ENCODE data around the gene MEF2B. TPM values are rescaled to one million over a fixed set of nuclear protein-coding genes. Genes with fewer than 3 reads are reported as not detected.
"Not testable (repeated sequence)": the region's sequence is repeated elsewhere in the genome, so short reads cannot be mapped to it uniquely, and the experiment has no call there.

The MEF2B gene
- total RNA-seq, 4 donors from 2014 or later = 0.21 to 3.7 TPM; not detected in 2

DNA sequence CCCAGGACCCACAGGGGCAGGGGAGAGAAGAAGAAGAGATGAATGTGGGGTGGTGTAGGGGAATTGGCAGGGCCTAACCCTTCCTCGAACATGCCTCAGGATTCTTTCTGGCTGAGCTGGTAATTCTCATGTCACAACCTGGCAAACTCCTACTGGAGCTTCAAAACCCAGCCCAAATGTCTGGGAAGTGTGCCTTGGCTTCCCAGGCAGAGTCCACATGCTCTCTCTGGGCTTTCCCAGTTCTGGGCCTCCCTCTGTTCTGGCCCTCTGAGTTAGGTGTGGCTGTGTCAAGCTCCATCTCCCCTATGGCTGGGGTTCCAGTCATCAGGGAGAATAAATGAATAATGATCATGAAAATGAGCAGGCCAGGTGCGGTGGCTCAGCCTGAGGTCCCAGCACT, 20.6 kb downstream of the MEF2B start:
- no peak for DNase-seq (ENCODE audit: low spot score in 2 of 2)
- Histone ChIP-seq H3K27me3 (no peaks in the 10 kb centered on the region), H3K27ac (no peak overlapping the region), H3K4me1 (peaks cover 0 to 10% (median 6%) of the 10 kb centered on the region in 4 donors), H3K36me3 (peaks cover 0 to 43% (median 12%) of the 10 kb centered on the region in 3 donors), H3K9me3 (no peaks in the 10 kb centered on the region), H3K4me3 (no peak overlapping the region)
- WGBS, 2 donors = 78 to 91% methylated on average over 2 of the region's 2 CpGs
- TF ChIP-seq, protein P1, sequence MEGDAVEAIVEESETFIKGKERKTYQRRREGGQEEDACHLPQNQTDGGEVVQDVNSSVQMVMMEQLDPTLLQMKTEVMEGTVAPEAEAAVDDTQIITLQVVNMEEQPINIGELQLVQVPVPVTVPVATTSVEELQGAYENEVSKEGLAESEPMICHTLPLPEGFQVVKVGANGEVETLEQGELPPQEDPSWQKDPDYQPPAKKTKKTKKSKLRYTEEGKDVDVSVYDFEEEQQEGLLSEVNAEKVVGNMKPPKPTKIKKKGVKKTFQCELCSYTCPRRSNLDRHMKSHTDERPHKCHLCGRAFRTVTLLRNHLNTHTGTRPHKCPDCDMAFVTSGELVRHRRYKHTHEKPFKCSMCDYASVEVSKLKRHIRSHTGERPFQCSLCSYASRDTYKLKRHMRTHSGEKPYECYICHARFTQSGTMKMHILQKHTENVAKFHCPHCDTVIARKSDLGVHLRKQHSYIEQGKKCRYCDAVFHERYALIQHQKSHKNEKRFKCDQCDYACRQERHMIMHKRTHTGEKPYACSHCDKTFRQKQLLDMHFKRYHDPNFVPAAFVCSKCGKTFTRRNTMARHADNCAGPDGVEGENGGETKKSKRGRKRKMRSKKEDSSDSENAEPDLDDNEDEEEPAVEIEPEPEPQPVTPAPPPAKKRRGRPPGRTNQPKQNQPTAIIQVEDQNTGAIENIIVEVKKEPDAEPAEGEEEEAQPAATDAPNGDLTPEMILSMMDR (IDR thresholded peaks at IDR 0.05) = no peak
- no peak for TF ChIP-seq POLR2A (IDR thresholded peaks at IDR 0.05)
- no peak for TF ChIP-seq EP300 (IDR thresholded peaks at IDR 0.05)

DNA sequence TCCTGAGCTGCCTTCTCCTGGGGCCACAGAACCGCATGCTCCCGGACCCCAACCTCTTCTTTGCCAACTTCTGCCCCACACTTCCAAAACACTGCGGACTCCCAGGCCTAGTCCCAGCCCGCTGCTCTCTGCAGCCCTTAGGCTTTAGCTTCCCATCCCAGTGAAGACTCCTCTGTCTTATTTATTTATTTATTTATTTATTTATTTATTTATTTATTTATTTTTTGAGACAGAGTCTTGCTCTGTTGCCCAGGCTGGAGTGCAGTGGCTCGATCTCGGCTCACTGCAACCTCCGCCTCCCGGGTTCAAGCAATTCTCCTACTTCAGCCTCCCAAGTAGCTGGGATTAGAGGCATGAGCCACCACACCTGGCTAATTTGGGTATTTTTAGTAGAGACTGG, 21.6 kb downstream of the MEF2B start:
- 89 to 97% methylated on average over 8 of the region's 8 CpGs for WGBS, 2 donors
- H3K36me3 ChIP-seq = peaks cover 0 to 42% (median 12%) of the 10 kb centered on the region in 3 donors
- not testable (repeated sequence) for H3K27me3 ChIP-seq; DNase-seq (ENCODE audit: low spot score in 2 of 2); H3K9me3 ChIP-seq; H3K27ac ChIP-seq; H3K4me3 ChIP-seq
- H3K4me1 ChIP-seq = peaks cover 0 to 10% (median 6%) of the 10 kb centered on the region in 4 donors

GRCh38 chr19:19147344-19147743, 22.7 kb downstream of the MEF2B start:
- Histone ChIP-seq H3K4me1 (peaks cover 0 to 10% (median 6%) of the 10 kb centered on the region in 4 donors), H3K36me3 (peaks cover 0 to 42% (median 12%) of the 10 kb centered on the region in 3 donors), H3K27me3 (no peaks in the 10 kb centered on the region), H3K4me3 (no peak overlapping the region), H3K9me3 (no peaks in the 10 kb centered on the region), H3K27ac (no peak overlapping the region)
- WGBS, 2 donors = 88 to 100% methylated on average over 5 of the region's 5 CpGs
- DNase-seq (ENCODE audit: low spot score in 2 of 2) = no peak
- TF ChIP-seq POLR2A (IDR thresholded peaks at IDR 0.05) (no peak), EP300 (IDR thresholded peaks at IDR 0.05) (no peak)
- TF ChIP-seq, protein P1 (IDR thresholded peaks at IDR 0.05) = no peak

GRCh38 chr19:19146865-19147264, 23.2 kb downstream of the MEF2B start:
- DNase-seq (ENCODE audit: low spot score in 2 of 2) = no peak
- H3K27ac ChIP-seq = no peak overlapping the region
- no peak overlapping the region for H3K4me3 ChIP-seq
- H3K4me1 ChIP-seq = peaks cover 0 to 10% (median 6%) of the 10 kb centered on the region in 4 donors
- TF ChIP-seq, protein P1 (IDR thresholded peaks at IDR 0.05) = no peak
- TF ChIP-seq POLR2A (IDR thresholded peaks at IDR 0.05) (no peak), EP300 (IDR thresholded peaks at IDR 0.05) (no peak)
- 94 to 95% methylated on average over 7 of the region's 7 CpGs for WGBS, 2 donors
- no peaks in the 10 kb centered on the region for H3K27me3 ChIP-seq
- no peaks in the 10 kb centered on the region for H3K9me3 ChIP-seq
- H3K36me3 ChIP-seq = peaks cover 0 to 42% (median 12%) of the 10 kb centered on the region in 3 donors

DNA sequence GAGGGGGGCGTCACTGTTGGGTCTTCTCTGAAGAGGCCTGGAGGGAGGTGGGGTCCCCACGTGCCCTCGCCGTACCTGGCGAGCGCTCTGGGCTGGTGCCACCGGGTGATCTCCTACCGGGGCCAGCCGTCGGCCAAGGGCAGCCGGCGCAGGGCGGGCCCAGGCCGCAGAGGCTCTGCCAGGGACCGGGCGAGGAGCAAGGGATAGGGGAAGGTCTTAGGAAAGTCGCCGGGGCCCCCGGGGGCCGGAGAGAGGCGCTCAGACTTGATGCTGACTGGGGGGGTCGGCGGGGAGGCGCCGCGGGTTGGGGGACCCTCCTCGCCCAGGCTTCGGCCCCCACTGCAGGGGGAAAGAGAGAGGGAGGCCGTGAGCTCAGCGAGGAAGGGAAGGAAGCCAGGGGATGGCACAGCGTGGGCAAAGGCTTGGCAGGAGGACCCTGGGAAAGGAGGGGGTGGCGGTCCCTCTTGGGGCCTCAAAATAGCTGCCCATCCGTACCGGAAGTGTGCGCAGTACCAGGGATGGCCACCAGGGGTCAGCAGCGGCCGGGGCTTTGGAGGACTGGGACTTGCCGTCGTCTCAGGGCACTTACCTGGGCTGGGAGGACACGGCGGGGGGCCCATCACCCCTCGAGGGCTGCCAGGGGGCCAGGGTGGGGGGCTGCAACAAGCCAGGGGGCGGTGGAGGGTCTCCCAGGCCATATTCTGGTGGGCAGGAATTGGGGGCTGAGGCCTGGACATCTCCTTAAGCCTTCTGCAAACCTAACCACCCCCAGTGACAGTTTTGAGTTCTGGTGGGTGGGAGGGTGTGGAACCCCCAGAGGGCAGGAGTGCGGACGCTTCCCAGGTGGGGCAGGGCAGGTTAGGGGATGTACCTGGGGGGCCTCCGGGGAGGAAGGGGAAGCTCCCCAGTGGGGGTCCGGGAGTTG, 24.1 kb downstream of the MEF2B start:
- Histone ChIP-seq H3K36me3 (peaks cover 0 to 40% (median 12%) of the 10 kb centered on the region in 3 donors), H3K9me3 (no peaks in the 10 kb centered on the region), H3K27ac (peak overlapping the region in 1 of 4 donors; percentile 26), H3K27me3 (no peaks in the 10 kb centered on the region), H3K4me1 (peaks cover 0 to 10% (median 6%) of the 10 kb centered on the region in 4 donors), H3K4me3 (peak overlapping the region in 2 of 4 donors; percentile 4 to 28)
- peak; percentile 60 to 85 for DNase-seq (ENCODE audit: low spot score in 2 of 2)
- no peak for TF ChIP-seq POLR2A (IDR thresholded peaks at IDR 0.05)
- TF ChIP-seq, protein P1 (IDR thresholded peaks at IDR 0.05) = peak; percentile 94 to 100 (median 97)
- WGBS, 2 donors = 25 to 27% methylated on average over 39 to 47 of the region's 47 CpGs
